ENCODE results near the gene NRG4. TPM values are rescaled to one million over a fixed set of nuclear protein-coding genes. Genes with fewer than 3 reads are reported as not detected.

Gene NRG4
- total RNA-seq, 1 experiment from 2014 or later: 0.55 TPM

DNA sequence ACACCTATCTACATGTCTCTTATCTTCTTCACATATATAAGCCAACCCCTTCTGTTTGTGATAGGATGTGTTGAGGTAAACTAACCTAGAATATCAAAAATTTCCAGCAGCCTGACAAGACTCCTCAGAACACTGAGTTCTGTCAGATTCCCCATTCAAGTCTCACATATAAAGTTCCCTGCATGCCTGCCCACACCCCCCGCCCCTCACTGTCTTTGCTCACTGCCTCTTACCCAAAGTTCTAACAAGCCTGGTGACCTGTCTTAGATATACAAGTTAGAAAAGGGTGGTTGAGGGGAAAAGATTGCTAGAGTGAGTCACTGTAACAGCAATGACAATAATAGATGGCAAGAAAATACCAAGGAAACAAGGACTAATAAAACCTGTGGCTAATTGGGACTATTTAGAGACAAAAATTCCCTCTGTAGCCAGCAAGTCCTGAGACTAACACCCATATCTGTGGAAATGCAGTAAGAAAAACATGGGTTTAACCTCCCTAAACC is 68.5 kb downstream of the NRG4 start:
- peaks cover 36% of the 10 kb centered on the region for H3K9me3 Mint-ChIP-seq
- ATAC-seq (peak; percentile 56), DNase-seq (ENCODE audit: low spot score) (no peak)
- H3K36me3 Mint-ChIP-seq: peaks cover 24% of the 10 kb centered on the region
- H3K4me1 Mint-ChIP-seq: no peaks in the 10 kb centered on the region
- H3K4me3 Mint-ChIP-seq: no peak overlapping the region
- TF ChIP-seq, protein P1, sequence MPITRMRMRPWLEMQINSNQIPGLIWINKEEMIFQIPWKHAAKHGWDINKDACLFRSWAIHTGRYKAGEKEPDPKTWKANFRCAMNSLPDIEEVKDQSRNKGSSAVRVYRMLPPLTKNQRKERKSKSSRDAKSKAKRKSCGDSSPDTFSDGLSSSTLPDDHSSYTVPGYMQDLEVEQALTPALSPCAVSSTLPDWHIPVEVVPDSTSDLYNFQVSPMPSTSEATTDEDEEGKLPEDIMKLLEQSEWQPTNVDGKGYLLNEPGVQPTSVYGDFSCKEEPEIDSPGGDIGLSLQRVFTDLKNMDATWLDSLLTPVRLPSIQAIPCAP (CRISPR knock-in tag; IDR thresholded peaks at IDR 0.05): no peak
- TF ChIP-seq, protein P2, sequence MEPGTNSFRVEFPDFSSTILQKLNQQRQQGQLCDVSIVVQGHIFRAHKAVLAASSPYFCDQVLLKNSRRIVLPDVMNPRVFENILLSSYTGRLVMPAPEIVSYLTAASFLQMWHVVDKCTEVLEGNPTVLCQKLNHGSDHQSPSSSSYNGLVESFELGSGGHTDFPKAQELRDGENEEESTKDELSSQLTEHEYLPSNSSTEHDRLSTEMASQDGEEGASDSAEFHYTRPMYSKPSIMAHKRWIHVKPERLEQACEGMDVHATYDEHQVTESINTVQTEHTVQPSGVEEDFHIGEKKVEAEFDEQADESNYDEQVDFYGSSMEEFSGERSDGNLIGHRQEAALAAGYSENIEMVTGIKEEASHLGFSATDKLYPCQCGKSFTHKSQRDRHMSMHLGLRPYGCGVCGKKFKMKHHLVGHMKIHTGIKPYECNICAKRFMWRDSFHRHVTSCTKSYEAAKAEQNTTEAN (CRISPR knock-in tag; IDR thresholded peaks at IDR 0.05): no peak
- TF ChIP-seq ZNF219 (CRISPR knock-in tag; IDR thresholded peaks at IDR 0.05; ENCODE audit: borderline replicate concordance): no peak
- TF ChIP-seq NFE2L1 (CRISPR knock-in tag; IDR thresholded peaks at IDR 0.05): no peak
- TF ChIP-seq FOXJ3 (CRISPR knock-in tag; IDR thresholded peaks at IDR 0.05; ENCODE audit: borderline replicate concordance): no peak
- TF ChIP-seq, protein P3, sequence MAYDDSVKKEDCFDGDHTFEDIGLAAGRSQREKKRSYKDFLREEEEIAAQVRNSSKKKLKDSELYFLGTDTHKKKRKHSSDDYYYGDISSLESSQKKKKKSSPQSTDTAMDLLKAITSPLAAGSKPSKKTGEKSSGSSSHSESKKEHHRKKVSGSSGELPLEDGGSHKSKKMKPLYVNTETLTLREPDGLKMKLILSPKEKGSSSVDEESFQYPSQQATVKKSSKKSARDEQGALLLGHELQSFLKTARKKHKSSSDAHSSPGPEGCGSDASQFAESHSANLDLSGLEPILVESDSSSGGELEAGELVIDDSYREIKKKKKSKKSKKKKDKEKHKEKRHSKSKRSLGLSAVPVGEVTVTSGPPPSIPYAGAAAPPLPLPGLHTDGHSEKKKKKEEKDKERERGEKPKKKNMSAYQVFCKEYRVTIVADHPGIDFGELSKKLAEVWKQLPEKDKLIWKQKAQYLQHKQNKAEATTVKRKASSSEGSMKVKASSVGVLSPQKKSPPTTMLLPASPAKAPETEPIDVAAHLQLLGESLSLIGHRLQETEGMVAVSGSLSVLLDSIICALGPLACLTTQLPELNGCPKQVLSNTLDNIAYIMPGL (CRISPR knock-in tag; IDR thresholded peaks at IDR 0.05): no peak
- TF ChIP-seq, protein P4, sequence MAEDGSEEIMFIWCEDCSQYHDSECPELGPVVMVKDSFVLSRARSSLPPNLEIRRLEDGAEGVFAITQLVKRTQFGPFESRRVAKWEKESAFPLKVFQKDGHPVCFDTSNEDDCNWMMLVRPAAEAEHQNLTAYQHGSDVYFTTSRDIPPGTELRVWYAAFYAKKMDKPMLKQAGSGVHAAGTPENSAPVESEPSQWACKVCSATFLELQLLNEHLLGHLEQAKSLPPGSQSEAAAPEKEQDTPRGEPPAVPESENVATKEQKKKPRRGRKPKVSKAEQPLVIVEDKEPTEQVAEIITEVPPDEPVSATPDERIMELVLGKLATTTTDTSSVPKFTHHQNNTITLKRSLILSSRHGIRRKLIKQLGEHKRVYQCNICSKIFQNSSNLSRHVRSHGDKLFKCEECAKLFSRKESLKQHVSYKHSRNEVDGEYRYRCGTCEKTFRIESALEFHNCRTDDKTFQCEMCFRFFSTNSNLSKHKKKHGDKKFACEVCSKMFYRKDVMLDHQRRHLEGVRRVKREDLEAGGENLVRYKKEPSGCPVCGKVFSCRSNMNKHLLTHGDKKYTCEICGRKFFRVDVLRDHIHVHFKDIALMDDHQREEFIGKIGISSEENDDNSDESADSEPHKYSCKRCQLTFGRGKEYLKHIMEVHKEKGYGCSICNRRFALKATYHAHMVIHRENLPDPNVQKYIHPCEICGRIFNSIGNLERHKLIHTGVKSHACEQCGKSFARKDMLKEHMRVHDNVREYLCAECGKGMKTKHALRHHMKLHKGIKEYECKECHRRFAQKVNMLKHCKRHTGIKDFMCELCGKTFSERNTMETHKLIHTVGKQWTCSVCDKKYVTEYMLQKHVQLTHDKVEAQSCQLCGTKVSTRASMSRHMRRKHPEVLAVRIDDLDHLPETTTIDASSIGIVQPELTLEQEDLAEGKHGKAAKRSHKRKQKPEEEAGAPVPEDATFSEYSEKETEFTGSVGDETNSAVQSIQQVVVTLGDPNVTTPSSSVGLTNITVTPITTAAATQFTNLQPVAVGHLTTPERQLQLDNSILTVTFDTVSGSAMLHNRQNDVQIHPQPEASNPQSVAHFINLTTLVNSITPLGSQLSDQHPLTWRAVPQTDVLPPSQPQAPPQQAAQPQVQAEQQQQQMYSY (CRISPR knock-in tag; IDR thresholded peaks at IDR 0.05): no peak
- TF ChIP-seq, protein P5, sequence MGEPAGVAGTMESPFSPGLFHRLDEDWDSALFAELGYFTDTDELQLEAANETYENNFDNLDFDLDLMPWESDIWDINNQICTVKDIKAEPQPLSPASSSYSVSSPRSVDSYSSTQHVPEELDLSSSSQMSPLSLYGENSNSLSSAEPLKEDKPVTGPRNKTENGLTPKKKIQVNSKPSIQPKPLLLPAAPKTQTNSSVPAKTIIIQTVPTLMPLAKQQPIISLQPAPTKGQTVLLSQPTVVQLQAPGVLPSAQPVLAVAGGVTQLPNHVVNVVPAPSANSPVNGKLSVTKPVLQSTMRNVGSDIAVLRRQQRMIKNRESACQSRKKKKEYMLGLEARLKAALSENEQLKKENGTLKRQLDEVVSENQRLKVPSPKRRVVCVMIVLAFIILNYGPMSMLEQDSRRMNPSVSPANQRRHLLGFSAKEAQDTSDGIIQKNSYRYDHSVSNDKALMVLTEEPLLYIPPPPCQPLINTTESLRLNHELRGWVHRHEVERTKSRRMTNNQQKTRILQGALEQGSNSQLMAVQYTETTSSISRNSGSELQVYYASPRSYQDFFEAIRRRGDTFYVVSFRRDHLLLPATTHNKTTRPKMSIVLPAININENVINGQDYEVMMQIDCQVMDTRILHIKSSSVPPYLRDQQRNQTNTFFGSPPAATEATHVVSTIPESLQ (CRISPR knock-in tag; IDR thresholded peaks at IDR 0.05): no peak
- H3K27me3 Mint-ChIP-seq (ENCODE audit: low read depth): no peaks in the 10 kb centered on the region; the same call in none of the 2 replicates
- no peak overlapping the region for H3K27ac Mint-ChIP-seq
- POLR2A ChIA-PET: no interaction called here
- CTCF ChIA-PET: no interaction called here

DNA sequence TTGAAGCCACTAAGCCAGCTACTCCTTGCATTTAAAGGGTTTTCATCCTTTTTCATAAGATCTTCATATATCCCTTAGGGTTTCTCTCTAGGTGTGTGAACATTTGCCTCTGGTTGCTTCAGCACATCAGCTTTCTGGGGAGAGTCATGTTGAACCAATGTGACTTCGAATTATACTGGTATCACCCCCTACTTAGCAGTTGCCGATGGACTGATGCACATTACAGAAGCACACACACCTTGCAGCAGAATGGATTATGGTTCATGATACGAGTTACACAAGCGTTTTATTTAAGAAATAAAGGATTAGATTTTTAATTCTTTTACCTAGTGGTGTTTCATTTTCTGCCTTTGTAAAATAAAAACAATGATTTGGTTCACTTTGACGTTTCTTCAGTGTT is 69.0 kb downstream of the NRG4 start:
- ATAC-seq (no peak), DNase-seq (ENCODE audit: low spot score) (no peak)
- Mint-ChIP-seq H3K27ac (peak overlapping the region; percentile 25; the same call in 1 of the 2 replicates), H3K27me3 (ENCODE audit: low read depth) (no peaks in the 10 kb centered on the region; the same call in none of the 2 replicates), H3K36me3 (peaks cover 29% of the 10 kb centered on the region), H3K9me3 (peaks cover 42% of the 10 kb centered on the region), H3K4me1 (no peaks in the 10 kb centered on the region), H3K4me3 (no peak overlapping the region)
- CTCF ChIA-PET: no interaction called here
- POLR2A ChIA-PET: no interaction called here
- TF ChIP-seq, protein P6, sequence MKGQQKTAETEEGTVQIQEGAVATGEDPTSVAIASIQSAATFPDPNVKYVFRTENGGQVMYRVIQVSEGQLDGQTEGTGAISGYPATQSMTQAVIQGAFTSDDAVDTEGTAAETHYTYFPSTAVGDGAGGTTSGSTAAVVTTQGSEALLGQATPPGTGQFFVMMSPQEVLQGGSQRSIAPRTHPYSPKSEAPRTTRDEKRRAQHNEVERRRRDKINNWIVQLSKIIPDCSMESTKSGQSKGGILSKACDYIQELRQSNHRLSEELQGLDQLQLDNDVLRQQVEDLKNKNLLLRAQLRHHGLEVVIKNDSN (CRISPR knock-in tag; IDR thresholded peaks at IDR 0.05): no peak
- TF ChIP-seq, protein P7, sequence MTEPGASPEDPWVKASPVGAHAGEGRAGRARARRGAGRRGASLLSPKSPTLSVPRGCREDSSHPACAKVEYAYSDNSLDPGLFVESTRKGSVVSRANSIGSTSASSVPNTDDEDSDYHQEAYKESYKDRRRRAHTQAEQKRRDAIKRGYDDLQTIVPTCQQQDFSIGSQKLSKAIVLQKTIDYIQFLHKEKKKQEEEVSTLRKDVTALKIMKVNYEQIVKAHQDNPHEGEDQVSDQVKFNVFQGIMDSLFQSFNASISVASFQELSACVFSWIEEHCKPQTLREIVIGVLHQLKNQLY (CRISPR knock-in tag; IDR thresholded peaks at IDR 0.05): no peak
- TF ChIP-seq RELA (CRISPR knock-in tag; IDR thresholded peaks at IDR 0.05; ENCODE audit: borderline replicate concordance) (no peak), CREM (CRISPR knock-in tag; IDR thresholded peaks at IDR 0.05) (no peak), CBFB (CRISPR knock-in tag; IDR thresholded peaks at IDR 0.05; ENCODE audit: low read depth) (no peak), ZNF416 (CRISPR knock-in tag; IDR thresholded peaks at IDR 0.05) (no peak), ZNF396 (CRISPR knock-in tag; IDR thresholded peaks at IDR 0.05; ENCODE audit: borderline replicate concordance) (no peak), OVOL2 (CRISPR knock-in tag; IDR thresholded peaks at IDR 0.05; ENCODE audit: borderline replicate concordance) (no peak)
- TF ChIP-seq, protein P8, sequence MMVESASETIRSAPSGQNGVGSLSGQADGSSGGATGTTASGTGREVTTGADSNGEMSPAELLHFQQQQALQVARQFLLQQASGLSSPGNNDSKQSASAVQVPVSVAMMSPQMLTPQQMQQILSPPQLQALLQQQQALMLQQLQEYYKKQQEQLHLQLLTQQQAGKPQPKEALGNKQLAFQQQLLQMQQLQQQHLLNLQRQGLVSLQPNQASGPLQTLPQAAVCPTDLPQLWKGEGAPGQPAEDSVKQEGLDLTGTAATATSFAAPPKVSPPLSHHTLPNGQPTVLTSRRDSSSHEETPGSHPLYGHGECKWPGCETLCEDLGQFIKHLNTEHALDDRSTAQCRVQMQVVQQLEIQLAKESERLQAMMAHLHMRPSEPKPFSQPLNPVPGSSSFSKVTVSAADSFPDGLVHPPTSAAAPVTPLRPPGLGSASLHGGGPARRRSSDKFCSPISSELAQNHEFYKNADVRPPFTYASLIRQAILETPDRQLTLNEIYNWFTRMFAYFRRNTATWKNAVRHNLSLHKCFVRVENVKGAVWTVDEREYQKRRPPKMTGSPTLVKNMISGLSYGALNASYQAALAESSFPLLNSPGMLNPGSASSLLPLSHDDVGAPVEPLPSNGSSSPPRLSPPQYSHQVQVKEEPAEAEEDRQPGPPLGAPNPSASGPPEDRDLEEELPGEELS (CRISPR knock-in tag; IDR thresholded peaks at IDR 0.05): no peak
- TF ChIP-seq, protein P9, sequence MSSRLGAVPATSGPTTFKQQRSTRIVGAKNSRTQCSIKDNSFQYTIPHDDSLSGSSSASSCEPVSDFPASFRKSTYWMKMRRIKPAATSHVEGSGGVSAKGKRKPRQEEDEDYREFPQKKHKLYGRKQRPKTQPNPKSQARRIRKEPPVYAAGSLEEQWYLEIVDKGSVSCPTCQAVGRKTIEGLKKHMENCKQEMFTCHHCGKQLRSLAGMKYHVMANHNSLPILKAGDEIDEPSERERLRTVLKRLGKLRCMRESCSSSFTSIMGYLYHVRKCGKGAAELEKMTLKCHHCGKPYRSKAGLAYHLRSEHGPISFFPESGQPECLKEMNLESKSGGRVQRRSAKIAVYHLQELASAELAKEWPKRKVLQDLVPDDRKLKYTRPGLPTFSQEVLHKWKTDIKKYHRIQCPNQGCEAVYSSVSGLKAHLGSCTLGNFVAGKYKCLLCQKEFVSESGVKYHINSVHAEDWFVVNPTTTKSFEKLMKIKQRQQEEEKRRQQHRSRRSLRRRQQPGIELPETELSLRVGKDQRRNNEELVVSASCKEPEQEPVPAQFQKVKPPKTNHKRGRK (CRISPR knock-in tag; IDR thresholded peaks at IDR 0.05; ENCODE audit: borderline replicate concordance): no peak
